ENCODE measurements around the gene ALDH1L2. TPM values are rescaled to one million over a fixed set of nuclear protein-coding genes. Genes with fewer than 3 reads are reported as not detected.

ALDH1L2 gene
- 1.00 and 1.2 TPM in 2 replicates for polyA plus RNA-seq (2013)

DNA sequence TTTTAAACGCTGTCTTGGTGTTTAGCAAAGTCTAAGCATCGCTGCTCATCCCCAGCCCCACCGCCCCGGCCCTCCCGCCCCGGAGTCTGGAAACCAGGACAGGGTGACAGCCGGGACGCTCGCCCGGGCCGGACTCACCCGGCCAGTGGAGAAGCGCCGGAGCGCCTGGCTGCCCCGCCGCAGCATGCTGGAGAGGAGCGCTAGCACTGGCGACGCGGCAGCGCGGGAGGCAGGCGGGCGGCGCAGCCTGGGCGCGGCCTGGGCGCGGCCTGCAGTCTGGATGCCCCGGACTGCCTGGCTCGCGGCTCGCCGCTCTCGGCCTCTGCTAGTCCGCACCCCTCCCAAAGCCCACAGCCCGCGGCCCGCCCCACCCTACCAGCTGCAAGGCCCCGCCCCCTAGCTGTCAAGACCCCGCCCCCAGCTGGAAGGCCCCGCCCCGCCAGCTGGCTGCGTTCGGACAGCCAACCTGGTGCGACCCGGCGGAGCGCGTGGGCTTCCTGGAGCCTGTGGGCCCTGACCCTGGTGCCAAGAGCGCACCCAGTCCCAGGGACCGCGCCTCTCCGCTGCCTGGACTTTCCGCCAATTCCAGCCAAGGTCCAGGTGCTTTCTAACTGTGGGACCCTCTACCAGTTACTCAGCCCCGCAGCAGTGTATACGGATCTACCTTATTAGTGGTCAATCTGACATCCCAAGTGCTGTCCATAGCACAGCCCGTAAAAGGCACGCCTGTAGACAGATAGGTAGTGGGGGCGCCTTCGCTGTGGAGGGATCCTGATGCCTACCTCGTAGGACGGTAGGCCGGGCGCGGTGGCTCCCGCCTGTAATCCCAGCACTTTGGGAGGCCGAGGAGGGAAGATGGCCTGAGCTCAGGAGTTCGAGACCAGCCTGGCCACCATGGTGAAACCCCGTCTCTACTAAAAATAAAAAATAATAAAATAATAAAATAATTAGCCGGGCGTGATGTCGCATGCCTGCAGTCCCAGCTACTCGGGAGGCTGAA is at the start of gene ALDH1L2:
TSS of gene ALDH1L2 (minus strand) at position 208 of the 1,000 bp plus-strand sequence. CDS start at position 186, 22 bp downstream.
- Histone ChIP-seq H3K9ac (ENCODE audit: low read length) (no peak within 1 kb of the TSS), H3K4me1 (ENCODE audit: control insufficient read depth in 1 of 2, insufficient read depth in 2 of 2, low read length in 2 of 2) (peaks cover 4 to 9% of the 10 kb centered on the region in 2 experiments), H2BK12ac (ENCODE audit: low read length) (no peak within 1 kb of the TSS), H3K18ac (ENCODE audit: low read length) (no peak within 1 kb of the TSS), H2AFZ (ENCODE audit: insufficient read depth, low read length, poor library complexity) (peak within 1 kb of the TSS; percentile 31), H3K4me2 (ENCODE audit: low read length) (peak within 1 kb of the TSS; percentile 68), H2AK5ac (ENCODE audit: low read length) (no peak within 1 kb of the TSS), H2BK120ac (ENCODE audit: insufficient read depth, low read length, poor library complexity) (no peak within 1 kb of the TSS), H3K79me1 (ENCODE audit: low read length) (no peaks in the 10 kb centered on the region), H3K4me3 (ENCODE audit: low read depth, low read length) (peak within 1 kb of the TSS; percentile 71), H3K9me3 (ENCODE audit: insufficient read depth, low read depth, low read length) (no peaks in the 10 kb centered on the region), H3K27me3 (ENCODE audit: insufficient read depth, low read length) (peaks cover 5% of the 10 kb centered on the region), H4K12ac (ENCODE audit: low read depth, low read length) (no peak within 1 kb of the TSS), H3K4ac (ENCODE audit: low read depth, low read length) (no peak within 1 kb of the TSS), H4K8ac (ENCODE audit: low read depth, low read length) (peak within 1 kb of the TSS; percentile 16), H3K14ac (ENCODE audit: low read length) (no peak within 1 kb of the TSS), H4K91ac (ENCODE audit: low read depth, low read length) (peak within 1 kb of the TSS; percentile 7), H2BK5ac (ENCODE audit: low read depth, low read length, poor library complexity) (no peak within 1 kb of the TSS), H3K23ac (ENCODE audit: low read length) (no peak within 1 kb of the TSS), H3K36me3 (ENCODE audit: control insufficient read depth in 1 of 2, insufficient read depth in 2 of 2, low read length in 2 of 2) (no peaks in the 10 kb centered on the region), H3K79me2 (ENCODE audit: control insufficient read depth, insufficient read depth, low read length, poor library complexity) (no peaks in the 10 kb centered on the region), H3K27ac (ENCODE audit: low read depth, low read length) (no peak within 1 kb of the TSS)
- DNase-seq = peak; percentile 77 to 84
- no CpG with 5 or more reads among the region's 75 CpGs for WGBS (ENCODE audit: extremely low coverage, insufficient coverage, insufficient read length)

DNA sequence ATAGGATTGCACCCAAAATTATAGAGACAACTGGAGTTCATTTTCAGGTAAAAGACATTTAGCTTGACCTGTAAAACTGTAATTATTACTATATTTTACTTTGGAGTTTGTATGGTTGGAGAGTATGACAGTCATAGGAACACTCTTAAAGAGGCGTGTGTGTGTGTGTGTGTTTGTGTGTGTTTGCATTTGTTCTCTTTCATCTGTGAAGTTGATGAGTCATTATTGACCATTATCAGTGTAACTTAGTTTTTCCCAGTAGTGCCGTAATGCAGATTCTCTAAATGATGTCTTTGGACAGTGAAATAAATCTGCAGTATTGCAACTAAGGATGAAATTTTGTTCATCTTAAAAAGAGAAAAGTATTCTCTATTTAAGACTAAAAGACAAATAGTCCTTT is 36.3 kb upstream of the ALDH1L2 start:
- H3K79me1 ChIP-seq (ENCODE audit: low read length) = no peaks in the 10 kb centered on the region
- no peak overlapping the region for H3K18ac ChIP-seq (ENCODE audit: low read length)
- H3K4ac ChIP-seq (ENCODE audit: low read depth, low read length) = no peak overlapping the region
- no CpG with 5 or more reads among the region's 2 CpGs for WGBS (ENCODE audit: extremely low coverage, insufficient coverage, insufficient read length)
- H3K23ac ChIP-seq (ENCODE audit: low read length) = no peak overlapping the region
- H2AK5ac ChIP-seq (ENCODE audit: low read length) = no peak overlapping the region
- no peak overlapping the region for H4K91ac ChIP-seq (ENCODE audit: low read depth, low read length)
- no peak overlapping the region for H4K12ac ChIP-seq (ENCODE audit: low read depth, low read length)
- H3K27ac ChIP-seq (ENCODE audit: low read depth, low read length) = no peak overlapping the region
- H3K79me2 ChIP-seq (ENCODE audit: control insufficient read depth, insufficient read depth, low read length, poor library complexity) = no peaks in the 10 kb centered on the region
- no peaks in the 10 kb centered on the region for H3K27me3 ChIP-seq (ENCODE audit: insufficient read depth, low read length)
- no peak overlapping the region for H4K8ac ChIP-seq (ENCODE audit: low read depth, low read length)
- H3K36me3 ChIP-seq (ENCODE audit: control insufficient read depth in 1 of 2, insufficient read depth in 2 of 2, low read length in 2 of 2) = peaks cover 18 to 21% of the 10 kb centered on the region in 2 experiments
- no peaks in the 10 kb centered on the region for H3K4me1 ChIP-seq (ENCODE audit: control insufficient read depth in 1 of 2, insufficient read depth in 2 of 2, low read length in 2 of 2)
- no peaks in the 10 kb centered on the region for H3K9me3 ChIP-seq (ENCODE audit: insufficient read depth, low read depth, low read length)
- no peak overlapping the region for H2BK120ac ChIP-seq (ENCODE audit: insufficient read depth, low read length, poor library complexity)
- H3K14ac ChIP-seq (ENCODE audit: low read length) = no peak overlapping the region
- no peak for DNase-seq
- no peak overlapping the region for H3K4me3 ChIP-seq (ENCODE audit: low read depth, low read length)
- H2BK5ac ChIP-seq (ENCODE audit: low read depth, low read length, poor library complexity) = no peak overlapping the region
- no peak overlapping the region for H2AFZ ChIP-seq (ENCODE audit: insufficient read depth, low read length, poor library complexity)
- no peak overlapping the region for H3K4me2 ChIP-seq (ENCODE audit: low read length)
- no peak overlapping the region for H2BK12ac ChIP-seq (ENCODE audit: low read length)
- no peak overlapping the region for H3K9ac ChIP-seq (ENCODE audit: low read length)

DNA sequence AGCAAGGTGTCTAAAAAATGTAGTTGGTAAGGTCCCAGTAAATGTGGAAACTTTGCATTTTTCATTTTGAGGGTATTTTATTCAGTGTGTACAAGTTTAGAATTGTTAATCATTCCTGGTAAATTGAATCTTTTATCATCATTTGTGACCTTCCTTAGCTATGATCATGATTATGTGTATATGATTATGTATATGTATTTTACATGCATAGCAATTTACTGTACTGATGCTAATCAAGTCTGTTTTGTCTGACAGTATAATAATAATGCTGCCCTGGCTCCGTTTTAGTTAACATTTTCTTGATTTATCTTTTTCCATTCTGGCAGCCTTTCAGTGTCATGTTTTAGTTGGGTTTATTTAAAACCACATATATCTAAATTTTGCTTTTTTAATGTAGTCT is 32.7 kb upstream of the ALDH1L2 start:
- no peak overlapping the region for H3K4me2 ChIP-seq (ENCODE audit: low read length)
- H4K8ac ChIP-seq (ENCODE audit: low read depth, low read length) = no peak overlapping the region
- no peak overlapping the region for H4K91ac ChIP-seq (ENCODE audit: low read depth, low read length)
- no peak overlapping the region for H3K23ac ChIP-seq (ENCODE audit: low read length)
- H3K9me3 ChIP-seq (ENCODE audit: insufficient read depth, low read depth, low read length) = no peaks in the 10 kb centered on the region
- H3K9ac ChIP-seq (ENCODE audit: low read length) = no peak overlapping the region
- H3K4me3 ChIP-seq (ENCODE audit: low read depth, low read length) = no peak overlapping the region
- H4K12ac ChIP-seq (ENCODE audit: low read depth, low read length) = no peak overlapping the region
- H3K79me2 ChIP-seq (ENCODE audit: control insufficient read depth, insufficient read depth, low read length, poor library complexity) = no peaks in the 10 kb centered on the region
- no peak overlapping the region for H2BK120ac ChIP-seq (ENCODE audit: insufficient read depth, low read length, poor library complexity)
- no peak overlapping the region for H2AK5ac ChIP-seq (ENCODE audit: low read length)
- no peaks in the 10 kb centered on the region for H3K27me3 ChIP-seq (ENCODE audit: insufficient read depth, low read length)
- no peak overlapping the region for H2BK5ac ChIP-seq (ENCODE audit: low read depth, low read length, poor library complexity)
- no CpG with 5 or more reads among the region's 1 CpG for WGBS (ENCODE audit: extremely low coverage, insufficient coverage, insufficient read length)
- H3K14ac ChIP-seq (ENCODE audit: low read length) = no peak overlapping the region
- no peaks in the 10 kb centered on the region for H3K4me1 ChIP-seq (ENCODE audit: control insufficient read depth in 1 of 2, insufficient read depth in 2 of 2, low read length in 2 of 2)
- no peak overlapping the region for H3K4ac ChIP-seq (ENCODE audit: low read depth, low read length)
- peaks cover 8% of the 10 kb centered on the region in 2 experiments for H3K36me3 ChIP-seq (ENCODE audit: control insufficient read depth in 1 of 2, insufficient read depth in 2 of 2, low read length in 2 of 2)
- no peak overlapping the region for H2BK12ac ChIP-seq (ENCODE audit: low read length)
- no peaks in the 10 kb centered on the region for H3K79me1 ChIP-seq (ENCODE audit: low read length)
- H2AFZ ChIP-seq (ENCODE audit: insufficient read depth, low read length, poor library complexity) = no peak overlapping the region
- no peak overlapping the region for H3K27ac ChIP-seq (ENCODE audit: low read depth, low read length)
- no peak overlapping the region for H3K18ac ChIP-seq (ENCODE audit: low read length)
- no peak for DNase-seq

DNA sequence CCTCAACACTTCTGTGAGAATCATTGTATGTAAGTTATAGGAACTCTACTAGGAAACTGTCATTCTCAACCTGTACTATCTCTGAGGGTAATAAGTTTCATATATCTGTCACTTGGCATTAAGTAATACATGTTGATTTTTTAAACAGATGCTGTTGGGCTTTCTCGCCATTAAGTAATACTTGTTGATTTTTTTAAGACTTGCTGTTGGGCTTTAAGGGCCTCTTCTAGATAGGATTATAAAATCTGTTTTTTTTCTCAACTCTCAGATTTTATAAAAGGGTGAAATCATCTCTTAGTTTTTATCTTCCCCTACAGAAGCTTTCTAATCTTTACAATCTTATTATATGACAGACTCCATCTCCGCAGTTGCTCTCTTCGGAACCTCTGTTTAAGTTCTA is 28.8 kb upstream of the ALDH1L2 start:
- Histone ChIP-seq H4K91ac (ENCODE audit: low read depth, low read length) (no peak overlapping the region), H3K79me1 (ENCODE audit: low read length) (no peaks in the 10 kb centered on the region), H3K27ac (ENCODE audit: low read depth, low read length) (no peak overlapping the region), H3K4ac (ENCODE audit: low read depth, low read length) (no peak overlapping the region), H2AK5ac (ENCODE audit: low read length) (no peak overlapping the region), H2BK5ac (ENCODE audit: low read depth, low read length, poor library complexity) (no peak overlapping the region), H3K9me3 (ENCODE audit: insufficient read depth, low read depth, low read length) (no peaks in the 10 kb centered on the region), H3K23ac (ENCODE audit: low read length) (no peak overlapping the region), H2AFZ (ENCODE audit: insufficient read depth, low read length, poor library complexity) (no peak overlapping the region), H3K4me3 (ENCODE audit: low read depth, low read length) (no peak overlapping the region), H3K4me1 (ENCODE audit: control insufficient read depth in 1 of 2, insufficient read depth in 2 of 2, low read length in 2 of 2) (peaks cover 3 to 5% of the 10 kb centered on the region in 2 experiments), H3K36me3 (ENCODE audit: control insufficient read depth in 1 of 2, insufficient read depth in 2 of 2, low read length in 2 of 2) (peaks cover 2% of the 10 kb centered on the region in 2 experiments), H3K4me2 (ENCODE audit: low read length) (no peak overlapping the region), H3K18ac (ENCODE audit: low read length) (no peak overlapping the region), H2BK12ac (ENCODE audit: low read length) (no peak overlapping the region), H3K79me2 (ENCODE audit: control insufficient read depth, insufficient read depth, low read length, poor library complexity) (peaks cover 7% of the 10 kb centered on the region), H3K14ac (ENCODE audit: low read length) (no peak overlapping the region), H3K9ac (ENCODE audit: low read length) (no peak overlapping the region), H2BK120ac (ENCODE audit: insufficient read depth, low read length, poor library complexity) (no peak overlapping the region), H3K27me3 (ENCODE audit: insufficient read depth, low read length) (no peaks in the 10 kb centered on the region), H4K12ac (ENCODE audit: low read depth, low read length) (no peak overlapping the region), H4K8ac (ENCODE audit: low read depth, low read length) (no peak overlapping the region)
- WGBS (ENCODE audit: extremely low coverage, insufficient coverage, insufficient read length) = no CpG with 5 or more reads among the region's 3 CpGs
- no peak for DNase-seq
